H1 (cell line): ENCODE results near the gene EML1. TPM values are rescaled to one million over a fixed set of nuclear protein-coding genes. Genes with fewer than 3 reads are reported as not detected.

Experiments used
- CTCF ChIA-PET: fragments of 300-600 bp; sonication (Branson Sonifier 250); formaldehyde crosslinking; loops from one replicate; lab custom pipeline; 2021; ENCODE audit not compliant: partially characterized antibody; lab: Charles Lee
- POLR2A ChIA-PET: fragments of 300-600 bp; sonication (Branson Sonifier 250); formaldehyde crosslinking; loops from one replicate; lab custom pipeline; 2021; ENCODE audit warnings: inconsistent platforms; ENCODE audit not compliant: partially characterized antibody; lab: Charles Lee
- DNase-seq, 2 experiments: peaks; one replicate each; pipeline versions ENCODE4 v3.0.0 to v3.0.0-alpha.2; 2010 to 2022; ENCODE audit warnings: low spot score in 2 of 2, low read depth in 1 of 2, mixed read lengths in 1 of 2
- FAIRE-seq: peaks from 2 replicates; lab custom pipeline; 2011; peaks lifted over from hg19 to GRCh38; lab: Jason Lieb, UNC
- H2AFZ ChIP-seq: 2 replicates; pipeline ENCODE4 v1.8.1; 2012; ENCODE audit warnings: low read length, inconsistent platforms
- H2AK5ac ChIP-seq: 2 replicates; pipeline ENCODE4 v1.6.1; 2013; ENCODE audit warnings: low read depth, low read length
- H2BK120ac ChIP-seq: replicated peaks from 2 replicates; pipeline ENCODE3; 2013; ENCODE audit warnings: low read depth, low read length, inconsistent platforms
- H2BK12ac ChIP-seq: 2 replicates; pipeline ENCODE4 v1.6.1; 2013; ENCODE audit warnings: low read depth, low read length
- H2BK15ac ChIP-seq: 2 replicates; pipeline ENCODE4 v1.6.1; 2013; ENCODE audit warnings: low read length
- H2BK20ac ChIP-seq: 2 replicates; pipeline ENCODE4 v1.6.1; 2013; ENCODE audit warnings: low read length
- H2BK5ac ChIP-seq: 2 replicates; pipeline ENCODE4 v1.6.1; 2013; ENCODE audit warnings: low read depth, low read length
- H3K14ac ChIP-seq: 2 replicates; pipeline ENCODE4 v1.6.1; 2013; ENCODE audit warnings: inconsistent platforms; ENCODE audit not compliant: insufficient read length
- H3K18ac ChIP-seq: 2 replicates; pipeline ENCODE4 v1.6.1; 2013; ENCODE audit warnings: low read length; ENCODE audit errors: extremely low read depth
- H3K23ac ChIP-seq: 2 replicates; pipeline ENCODE4 v1.6.1; 2013; ENCODE audit warnings: inconsistent platforms; ENCODE audit not compliant: insufficient read length
- H3K23me2 ChIP-seq: 2 replicates; pipeline ENCODE4 v1.6.1; 2013; ENCODE audit warnings: low read depth, low read length
- H3K27ac ChIP-seq: 2 replicates; pipeline ENCODE4 v1.6.1; 2011; ENCODE audit warnings: low read depth, low read length, inconsistent platforms
- H3K27me3 ChIP-seq, 4 experiments: replicated peaks in 1 of 4; 1 replicate in 1 of 4; 2 replicates in 3 of 4; pipeline versions ENCODE4 v1.6.1 to v1.8.1; 2011 to 2013; ENCODE audit warnings: low read length in 3 of 4, mild to moderate bottlenecking in 3 of 4, inconsistent platforms in 2 of 4, mixed read lengths in 2 of 4, moderate library complexity in 1 of 4; ENCODE audit not compliant: control insufficient read depth in 3 of 4, insufficient read depth in 3 of 4; ENCODE audit errors: extremely low read depth in 1 of 4
- H3K36me3 ChIP-seq, 4 experiments: 2 replicates each; pipeline versions ENCODE4 v1.6.1 to v1.8.1; 2011 to 2013; ENCODE audit warnings: mild to moderate bottlenecking in 4 of 4, low read length in 3 of 4, moderate library complexity in 2 of 4, control low read depth in 1 of 4, inconsistent platforms in 1 of 4; ENCODE audit not compliant: insufficient read depth in 4 of 4, control insufficient read depth in 2 of 4
- H3K4ac ChIP-seq: replicated peaks from 2 replicates; pipeline ENCODE3; 2013; ENCODE audit warnings: low read length, low read depth, mixed read lengths, inconsistent platforms; ENCODE audit not compliant: insufficient read length
- H3K4me1 ChIP-seq, 4 experiments: replicated peaks in 1 of 4; 1 replicate in 1 of 4; 2 replicates in 3 of 4; pipeline versions ENCODE4 v1.6.1 to v1.8.1; 2011 to 2013; ENCODE audit warnings: low read length in 3 of 4, inconsistent platforms in 2 of 4, mixed read lengths in 1 of 4; ENCODE audit not compliant: insufficient read depth in 4 of 4, control insufficient read depth in 3 of 4
- H3K4me2 ChIP-seq, 2 experiments: 2 replicates each; pipeline versions ENCODE4 v1.6.1 to v1.8.1; 2011 to 2013; ENCODE audit warnings: low read depth in 2 of 2, low read length in 2 of 2, control low read depth in 1 of 2, inconsistent platforms in 1 of 2, mild to moderate bottlenecking in 1 of 2; ENCODE audit not compliant: insufficient read depth in 1 of 2
- H3K4me3 ChIP-seq, 4 experiments: fragments of 200-600, 300-600 bp in 1 of 4; sonication (generic), shearing (Covaris generic), sonication (Bioruptor Twin) in 1 of 4; 2 replicates each; pipeline versions ENCODE4 v1.5.1 to v1.8.1; 2011 to 2016; ENCODE audit warnings: low read length in 4 of 4, low read depth in 3 of 4, control low read depth in 2 of 4, inconsistent platforms in 2 of 4, mild to moderate bottlenecking in 2 of 4, mixed read lengths in 1 of 4, moderate library complexity in 1 of 4; ENCODE audit not compliant: insufficient read depth in 2 of 4; ENCODE audit errors: extremely low read depth in 1 of 4
- H3K56ac ChIP-seq: replicated peaks from 2 replicates; pipeline ENCODE3; 2013; ENCODE audit warnings: low read depth, mild to moderate bottlenecking, mixed read lengths, low read length, inconsistent platforms; ENCODE audit not compliant: insufficient read length
- H3K79me1 ChIP-seq: 2 replicates; pipeline ENCODE4 v1.6.1; 2013; ENCODE audit warnings: low read depth, low read length, control low read depth
- H3K79me2 ChIP-seq, 2 experiments: 2 replicates each; pipeline versions ENCODE4 v1.6.1 to v1.8.1; 2012 to 2013; ENCODE audit warnings: low read length in 2 of 2, mild to moderate bottlenecking in 2 of 2, inconsistent platforms in 1 of 2; ENCODE audit not compliant: insufficient read depth in 2 of 2, control insufficient read depth in 1 of 2
- H3K9ac ChIP-seq, 4 experiments: replicated peaks in 1 of 4; 1 replicate in 1 of 4; 2 replicates in 3 of 4; pipeline versions ENCODE4 v1.6.1 to v1.8.1; 2011 to 2013; ENCODE audit warnings: low read depth in 3 of 4, low read length in 3 of 4, control low read depth in 2 of 4, mild to moderate bottlenecking in 2 of 4, moderate library complexity in 2 of 4, inconsistent platforms in 1 of 4; ENCODE audit errors: extremely low read depth in 1 of 4
- H3K9me3 ChIP-seq, 2 experiments: 2 replicates each; pipeline versions ENCODE4 v1.6.1 to v1.8.1; 2012 to 2013; ENCODE audit warnings: mild to moderate bottlenecking in 2 of 2, moderate library complexity in 2 of 2, control low read depth in 1 of 2, inconsistent platforms in 1 of 2, low read depth in 1 of 2, low read length in 1 of 2, mixed read lengths in 1 of 2; ENCODE audit not compliant: insufficient read depth in 2 of 2
- H4K20me1 ChIP-seq, 2 experiments: replicated peaks in 1 of 2; 2 replicates each; pipeline versions ENCODE3 to v1.8.1; 2011 to 2013; ENCODE audit warnings: inconsistent platforms in 2 of 2, low read length in 2 of 2, mild to moderate bottlenecking in 1 of 2; ENCODE audit not compliant: insufficient read depth in 2 of 2, control insufficient read depth in 1 of 2
- H4K5ac ChIP-seq: 2 replicates; pipeline ENCODE4 v1.6.1; 2013; ENCODE audit warnings: low read length, low read depth, mixed read lengths, inconsistent platforms; ENCODE audit not compliant: insufficient read length
- H4K8ac ChIP-seq: 2 replicates; pipeline ENCODE4 v1.8.0; 2013; ENCODE audit warnings: mild to moderate bottlenecking, moderate library complexity, low read length, inconsistent platforms; ENCODE audit not compliant: insufficient read depth; ENCODE audit errors: extremely low read depth
- H4K91ac ChIP-seq: replicated peaks from 2 replicates; pipeline ENCODE3; 2013; ENCODE audit warnings: low read length, mixed read lengths, inconsistent platforms; ENCODE audit not compliant: insufficient read length
- BACH1 ChIP-seq: IDR thresholded peaks from 2 replicates; pipeline ENCODE4 v1.6.1; 2012; ENCODE audit warnings: low read length, improper control_type of control experiment
- CHD1 ChIP-seq: IDR thresholded peaks from 2 replicates; pipeline ENCODE4 v1.6.1; 2012; ENCODE audit warnings: low read depth, low read length, improper control_type of control experiment
- MAFK ChIP-seq: IDR thresholded peaks from 2 replicates; pipeline ENCODE4 v1.6.1; 2012; ENCODE audit warnings: low read depth, mild to moderate bottlenecking, improper control_type of control experiment, low read length
- MAX ChIP-seq: IDR thresholded peaks from 2 replicates; pipeline ENCODE4 v1.6.1; 2012; ENCODE audit warnings: inconsistent platforms
- RFX5 ChIP-seq: IDR thresholded peaks from 2 replicates; pipeline ENCODE4 v1.6.1; 2011; ENCODE audit warnings: low read depth, low read length, improper control_type of control experiment, borderline replicate concordance
- SIN3A ChIP-seq, 2 experiments: IDR thresholded peaks in 1 of 2; conservative IDR thresholded peaks in 1 of 2; 2 replicates each; pipeline ENCODE4 v1.6.1; 2011 to 2012; ENCODE audit warnings: low read length in 2 of 2, improper control_type of control experiment in 1 of 2, low read depth in 1 of 2, mild to moderate bottlenecking in 1 of 2
- SIX5 ChIP-seq: IDR thresholded peaks from 2 replicates; pipeline ENCODE4 v1.6.1; 2011; ENCODE audit warnings: mild to moderate bottlenecking, low read depth, low read length
- SP1 ChIP-seq: IDR thresholded peaks from 2 replicates; pipeline ENCODE4 v1.6.1; 2011; ENCODE audit warnings: low read depth, low read length
- SUZ12 ChIP-seq: fragments of 200-600 bp; sonication (generic); IDR thresholded peaks from 2 replicates; pipeline ENCODE4 v1.6.1; 2012; ENCODE audit warnings: mild to moderate bottlenecking, inconsistent platforms, low read length, moderate library complexity, mixed read lengths
- TCF12 ChIP-seq: IDR thresholded peaks from 2 replicates; pipeline ENCODE4 v1.6.1; 2011; ENCODE audit warnings: low read depth, mild to moderate bottlenecking, low read length
- WGBS, 2 experiments: shearing (Covaris generic) in 1 of 2; methylation state at CpG; one replicate each; pipeline versions ENCODE4 v1.1.6 to v1.1.7; 2013 to 2015; ENCODE audit warnings: low lambda C conversion rate in 2 of 2, mixed read lengths in 2 of 2, inconsistent platforms in 1 of 2, low coverage in 1 of 2, missing lambda C conversion rate in 1 of 2; ENCODE audit not compliant: insufficient replicate concordance in 2 of 2, insufficient coverage in 1 of 2, insufficient read length in 1 of 2; ENCODE audit errors: extremely low coverage in 1 of 2, missing lambda C conversion rate in 1 of 2; 5-methylcytosine and 5-hydroxymethylcytosine counted together
- polyA plus RNA-seq, 7 experiments: library from polyadenylated mRNA; depleted of rRNA in 3 of 7; stranded (reverse) in 5 of 7; unstranded in 2 of 7; fragments of >200 nt in 5 of 7; fragments of 200-250 nt in 2 of 7; gene quantifications; 1 replicate in 5 of 7; 2 replicates in 1 of 7; 4 replicates in 1 of 7; pipeline versions ENCODE4 v1.2.1 to v1.2.3, GENCODE V29; 2011 to 2013; ENCODE audit warnings: missing spikeins in 2 of 7, mixed read lengths in 2 of 7
- total RNA-seq: library from RNA; stranded (reverse); fragmentation: NEBNext Ultra II Directional; extraction: Animal tissue kit (Norgen Biotek cat#: 25700); gene quantifications from 2 replicates; pipeline ENCODE4 v1.2.1, GENCODE V29; 2021
- TF ChIP-seq, protein P1 (sequence below), 3 experiments: IDR thresholded peaks; 1 replicate in 2 of 3; 2 replicates in 1 of 3; pipeline versions ENCODE4 v1.5.1 to v1.6.1; 2011; ENCODE audit warnings: low read length in 3 of 3, mild to moderate bottlenecking in 3 of 3, inconsistent platforms in 2 of 3, low read depth in 1 of 3, moderate library complexity in 1 of 3; ENCODE audit not compliant: insufficient read depth in 1 of 3; ENCODE audit errors: control extremely low read depth in 1 of 3

The EML1 gene
- total and polyA plus RNA-seq, 2 of the 8 experiments (the other 6 are each of a cell fraction or from before 2014, with no cell fraction given): 11.1 to 24.7 TPM

DNA sequence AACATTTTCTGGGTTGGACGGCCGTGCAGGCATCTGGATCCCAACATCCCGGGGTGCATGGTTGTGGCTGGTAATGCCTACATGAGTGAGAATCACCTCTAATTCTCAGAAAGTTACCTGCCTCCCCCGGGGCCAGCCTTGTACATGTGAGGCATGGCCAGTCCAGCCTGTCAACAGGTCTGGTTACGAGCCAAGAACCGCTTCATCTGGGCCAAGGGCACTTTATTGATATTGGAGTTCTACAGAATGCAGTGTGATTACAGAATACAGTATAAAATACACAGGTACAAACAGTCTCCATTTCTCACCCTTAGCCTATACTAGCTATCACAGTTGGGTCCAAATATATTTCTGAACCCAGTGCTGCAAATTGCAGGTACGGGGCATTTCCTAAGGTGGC is 187.1 kb downstream of the EML1 start:
- no peaks in the 10 kb centered on the region for H3K27me3 ChIP-seq
- no peak overlapping the region for H3K18ac ChIP-seq
- H3K4me1 ChIP-seq: 0 out of 7 replicates have a peak, but pooled peaks cover 0 to 4% (median 0%) of the 10 kb centered on the region in 4 experiments
- H3K23ac ChIP-seq: no peak overlapping the region
- no peak overlapping the region for H2BK5ac ChIP-seq
- no peak for FAIRE-seq
- H3K27ac ChIP-seq: no peak overlapping the region
- H2BK20ac ChIP-seq: no peak overlapping the region
- H3K36me3 ChIP-seq: no peaks in the 10 kb centered on the region
- no peak overlapping the region for H2AFZ ChIP-seq
- no peak overlapping the region for H3K9ac ChIP-seq
- H4K20me1 ChIP-seq: peaks cover 2 to 3% of the 10 kb centered on the region in 2 experiments
- peaks cover 7% of the 10 kb centered on the region; the same call in 1 of the 2 replicates for H3K79me1 ChIP-seq
- whole genome bisulfite sequencing, 2 experiments: 93% methylated on average over 7 of the region's 7 CpGs; no CpG with 5 or more reads in 1 of the 2 experiments
- H3K79me2 ChIP-seq: peaks cover 0 to 44% of the 10 kb centered on the region in 2 experiments; a peak in 3 of 4 replicates
- H3K14ac ChIP-seq: no peak overlapping the region
- no peak overlapping the region for H4K8ac ChIP-seq
- no peak overlapping the region for H2BK120ac ChIP-seq
- no peak overlapping the region for H2BK15ac ChIP-seq
- no peak overlapping the region for H3K56ac ChIP-seq
- ChIA-PET CTCF (interaction anchor here (1.6 to 4.5 kb wide), 6 partner anchors 15 to 127 kb away, joined by 4 to 44 read pairs (median 16); no protein-coding TSS in a partner anchor), POLR2A (interaction anchor here (0.6 kb wide), 1 partner anchor 9 kb away, joined by 3 read pairs; no protein-coding TSS in a partner anchor)
- H3K9me3 ChIP-seq: peaks cover 3 to 5% of the 10 kb centered on the region in 2 experiments; a peak in 2 of 4 replicates
- no peak overlapping the region for H2BK12ac ChIP-seq
- no peak overlapping the region for H3K4me2 ChIP-seq
- H4K5ac ChIP-seq: no peak overlapping the region
- no peak overlapping the region for H2AK5ac ChIP-seq
- no peaks in the 10 kb centered on the region for H3K23me2 ChIP-seq
- H4K91ac ChIP-seq: no peak overlapping the region
- no peak for DNase-seq
- H3K4ac ChIP-seq: no peak overlapping the region
- H3K4me3 ChIP-seq: no peak overlapping the region
- TF ChIP-seq TCF12 (no peak), SIX5 (no peak), MAX (no peak), MAFK (no peak), BACH1 (no peak), SP1 (no peak), RFX5 (no peak), SIN3A (conservative IDR thresholded peaks at IDR 0.05 in 1 of 2, IDR thresholded peaks at IDR 0.05 in 1 of 2; ENCODE audit: low read depth in 1 of 2, low read length in 2 of 2) (no peak), CHD1 (no peak), SUZ12 (no peak)
- TF ChIP-seq, protein P1, sequence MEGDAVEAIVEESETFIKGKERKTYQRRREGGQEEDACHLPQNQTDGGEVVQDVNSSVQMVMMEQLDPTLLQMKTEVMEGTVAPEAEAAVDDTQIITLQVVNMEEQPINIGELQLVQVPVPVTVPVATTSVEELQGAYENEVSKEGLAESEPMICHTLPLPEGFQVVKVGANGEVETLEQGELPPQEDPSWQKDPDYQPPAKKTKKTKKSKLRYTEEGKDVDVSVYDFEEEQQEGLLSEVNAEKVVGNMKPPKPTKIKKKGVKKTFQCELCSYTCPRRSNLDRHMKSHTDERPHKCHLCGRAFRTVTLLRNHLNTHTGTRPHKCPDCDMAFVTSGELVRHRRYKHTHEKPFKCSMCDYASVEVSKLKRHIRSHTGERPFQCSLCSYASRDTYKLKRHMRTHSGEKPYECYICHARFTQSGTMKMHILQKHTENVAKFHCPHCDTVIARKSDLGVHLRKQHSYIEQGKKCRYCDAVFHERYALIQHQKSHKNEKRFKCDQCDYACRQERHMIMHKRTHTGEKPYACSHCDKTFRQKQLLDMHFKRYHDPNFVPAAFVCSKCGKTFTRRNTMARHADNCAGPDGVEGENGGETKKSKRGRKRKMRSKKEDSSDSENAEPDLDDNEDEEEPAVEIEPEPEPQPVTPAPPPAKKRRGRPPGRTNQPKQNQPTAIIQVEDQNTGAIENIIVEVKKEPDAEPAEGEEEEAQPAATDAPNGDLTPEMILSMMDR (IDR thresholded peaks at IDR 0.05; ENCODE audit: control extremely low read depth in 1 of 3, insufficient read depth in 1 of 3, low read depth in 1 of 3, low read length in 3 of 3): no peak
